Activated CD4-positive, alpha-beta T cell treated with anti-CD3 and anti-CD28 coated beads for 48 hours (primary cell): ENCODE data around the gene NHLRC1.

Experiments used
- DNase-seq: peaks from one replicate; pipeline ENCODE4 v3.0.0-alpha.2; 2020

The NHLRC1 gene

DNA sequence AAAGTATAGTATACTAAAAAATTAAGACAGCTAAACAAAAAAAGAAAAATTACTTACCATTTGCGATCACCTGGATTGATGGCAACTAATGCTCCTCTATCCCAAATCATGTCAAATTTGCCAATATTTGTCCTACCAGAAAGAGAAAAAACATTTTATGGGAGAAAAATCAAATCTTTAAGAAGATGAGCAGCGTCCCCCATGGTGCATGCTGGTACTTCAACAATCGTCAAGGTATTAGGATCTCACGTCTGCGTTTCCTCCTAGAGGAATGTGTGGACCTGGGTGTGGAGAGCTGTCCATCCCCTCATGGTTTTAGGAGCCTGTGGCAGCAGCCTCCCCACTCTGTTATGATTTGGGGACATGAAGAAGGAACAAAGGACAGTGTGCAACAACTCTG lies 16.4 kb upstream of the NHLRC1 start:
- no peak for DNase-seq

DNA sequence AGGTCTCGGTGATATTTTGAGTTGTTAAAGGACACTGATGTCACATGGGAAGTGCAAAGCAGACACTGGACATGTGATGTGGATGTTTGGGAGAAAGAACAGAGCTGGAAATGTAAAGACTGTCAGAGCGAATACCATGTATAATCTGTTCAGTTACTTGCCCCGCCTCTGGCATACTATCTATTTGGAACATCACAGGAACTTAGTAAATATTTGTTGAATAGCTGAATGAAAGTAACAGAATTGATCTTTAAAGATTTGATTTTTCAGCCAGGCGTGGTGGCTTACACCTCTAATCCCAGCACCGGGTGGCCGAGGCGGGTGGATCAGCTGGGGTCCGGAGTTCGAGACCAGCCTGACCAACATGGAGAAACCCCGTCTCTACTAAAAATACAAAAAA lies 13.8 kb upstream of the NHLRC1 start:
- no peak for DNase-seq

- DNase-seq, result no peak
These were observed 12.7 kb upstream of the NHLRC1 start for GRCh38 chr6:18135171-18135570.

DNA sequence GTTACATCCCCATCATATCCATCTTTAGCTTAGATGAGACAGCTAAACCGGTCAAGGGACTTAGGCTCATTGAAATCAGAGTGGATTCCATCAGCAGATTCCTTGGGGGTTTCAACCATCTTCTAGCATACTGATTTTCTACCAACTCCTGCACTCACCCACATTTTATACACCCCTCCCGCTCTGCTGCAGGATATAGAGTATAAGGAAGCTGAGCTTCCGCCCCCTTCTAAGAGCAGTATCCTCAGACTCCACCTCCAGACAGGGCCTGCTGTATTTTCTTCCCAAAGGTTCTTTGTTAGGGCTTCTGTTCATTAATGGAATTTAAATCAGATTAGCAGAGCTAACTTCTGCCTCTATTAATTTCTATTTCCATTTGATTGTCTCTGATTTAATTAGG lies 9.9 kb upstream of the NHLRC1 start:
- DNase-seq, result no peak

GRCh38 chr6:18126121-18126520 lies 3.6 kb upstream of the NHLRC1 start:
- no peak for DNase-seq

DNA sequence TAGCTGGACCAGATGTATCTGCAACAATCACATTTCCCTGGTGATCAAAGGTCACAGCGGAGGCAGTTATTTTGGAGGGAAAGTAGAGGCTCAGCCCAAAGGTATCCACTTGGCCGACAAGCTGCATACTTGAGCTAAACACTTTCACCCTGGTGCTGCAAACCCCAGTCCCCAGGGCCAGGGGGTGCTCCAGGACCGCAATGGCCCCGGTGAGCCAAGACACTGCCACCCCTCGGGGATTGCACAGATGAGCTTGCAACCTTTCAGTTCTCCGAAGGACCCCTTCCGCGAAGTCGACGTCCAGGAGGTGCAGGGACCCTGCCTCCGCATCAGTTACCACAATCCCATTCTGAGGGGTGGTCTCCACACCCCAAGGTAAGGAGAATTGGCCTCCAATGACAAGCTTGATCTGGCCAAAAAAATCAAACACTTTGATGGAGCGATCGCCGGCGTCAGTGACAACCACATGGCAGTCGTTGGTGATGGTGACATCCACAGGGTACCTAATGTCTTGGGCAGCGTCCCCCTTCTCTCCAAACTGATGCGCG lies 823 bp downstream of the NHLRC1 start:
- peak; percentile 7 for DNase-seq

- DNase-seq, result no peak
These were observed 3.2 kb downstream of the NHLRC1 start for GRCh38 chr6:18119236-18119635.

DNA sequence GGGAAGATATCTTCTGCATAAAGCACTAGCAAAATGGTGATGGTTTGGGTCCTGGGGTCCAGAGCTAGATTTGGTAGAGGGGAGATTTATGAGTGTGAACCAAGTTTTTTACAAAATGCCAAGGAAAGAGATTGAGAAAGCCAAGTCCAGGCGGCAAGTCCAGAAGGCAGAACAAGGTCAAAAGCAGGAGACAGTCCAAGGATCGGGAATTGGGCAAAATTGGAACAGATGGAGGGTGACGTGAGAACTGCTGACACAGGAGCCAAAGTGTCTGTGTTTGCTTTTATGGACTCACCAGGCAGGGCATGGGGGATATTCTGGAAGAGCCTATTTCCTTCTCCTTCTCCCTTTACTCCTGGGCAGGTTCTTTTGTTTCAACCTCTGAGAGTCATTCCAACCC lies 4.1 kb downstream of the NHLRC1 start:
- DNase-seq, result no peak

GRCh38 chr6:18117136-18117535 lies 5.3 kb downstream of the NHLRC1 start:
- DNase-seq, result no peak

- peak; percentile 6 for DNase-seq
These were observed 7.1 kb downstream of the NHLRC1 start for GRCh38 chr6:18115356-18115755.

GRCh38 chr6:18110162-18110561 lies 12.3 kb downstream of the NHLRC1 start:
- no peak for DNase-seq

DNA sequence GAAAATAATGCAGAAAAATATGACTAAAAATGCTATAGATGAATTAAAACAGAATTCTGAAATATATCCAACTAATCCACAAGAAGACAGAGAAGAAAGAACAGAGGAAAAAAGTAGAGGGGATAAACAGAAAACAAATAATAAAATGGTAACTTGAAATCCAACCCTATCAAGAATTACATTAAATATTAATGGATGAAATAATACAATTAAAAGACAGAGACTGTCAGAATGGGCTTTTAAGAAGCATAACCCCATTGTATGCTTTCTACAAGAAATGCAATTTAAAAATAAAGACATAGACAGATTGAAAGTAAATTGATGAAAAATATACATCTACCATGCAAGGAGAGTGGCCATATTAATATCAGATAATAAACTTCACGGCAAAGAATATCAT lies 15.4 kb downstream of the NHLRC1 start:
- no peak for DNase-seq

- DNase-seq, result no peak
These were observed 19.5 kb downstream of the NHLRC1 start for GRCh38 chr6:18102783-18103509.

GRCh38 chr6:18101873-18102272 lies 20.6 kb downstream of the NHLRC1 start:
- no peak for DNase-seq

- DNase-seq, result no peak
These were observed 21.2 kb downstream of the NHLRC1 start for GRCh38 chr6:18101271-18101670.

GRCh38 chr6:18100296-18100695 lies 22.2 kb downstream of the NHLRC1 start:
- no peak for DNase-seq

- DNase-seq, result no peak
These were observed 23.0 kb downstream of the NHLRC1 start for GRCh38 chr6:18099511-18099910.

GRCh38 chr6:18096423-18096822 lies 26.1 kb downstream of the NHLRC1 start:
- no peak for DNase-seq

GRCh38 chr6:18091382-18091781 lies 31.1 kb downstream of the NHLRC1 start:
- no peak for DNase-seq

DNA sequence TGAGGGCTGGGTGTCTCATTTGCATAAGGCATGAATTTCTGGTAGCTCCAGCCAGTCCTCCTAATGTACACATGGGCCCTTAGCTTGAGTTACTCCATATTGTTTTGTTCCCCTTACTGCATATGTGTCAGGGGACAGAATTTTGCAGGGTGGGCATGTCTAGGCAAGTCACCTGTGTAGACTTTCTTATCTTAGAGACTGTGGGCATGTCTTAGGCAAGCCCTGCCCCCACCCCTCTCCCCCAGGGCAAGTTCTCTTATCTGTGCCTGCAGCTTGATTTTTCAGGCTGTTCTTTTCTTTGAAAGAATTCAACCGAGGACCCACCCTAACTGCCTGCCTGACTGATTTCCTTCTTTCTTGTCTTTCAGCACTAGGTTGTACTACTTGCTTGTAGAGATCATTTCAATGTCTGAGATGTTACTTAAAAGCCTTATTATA lies 32.1 kb downstream of the NHLRC1 start:
- no peak for DNase-seq

DNA sequence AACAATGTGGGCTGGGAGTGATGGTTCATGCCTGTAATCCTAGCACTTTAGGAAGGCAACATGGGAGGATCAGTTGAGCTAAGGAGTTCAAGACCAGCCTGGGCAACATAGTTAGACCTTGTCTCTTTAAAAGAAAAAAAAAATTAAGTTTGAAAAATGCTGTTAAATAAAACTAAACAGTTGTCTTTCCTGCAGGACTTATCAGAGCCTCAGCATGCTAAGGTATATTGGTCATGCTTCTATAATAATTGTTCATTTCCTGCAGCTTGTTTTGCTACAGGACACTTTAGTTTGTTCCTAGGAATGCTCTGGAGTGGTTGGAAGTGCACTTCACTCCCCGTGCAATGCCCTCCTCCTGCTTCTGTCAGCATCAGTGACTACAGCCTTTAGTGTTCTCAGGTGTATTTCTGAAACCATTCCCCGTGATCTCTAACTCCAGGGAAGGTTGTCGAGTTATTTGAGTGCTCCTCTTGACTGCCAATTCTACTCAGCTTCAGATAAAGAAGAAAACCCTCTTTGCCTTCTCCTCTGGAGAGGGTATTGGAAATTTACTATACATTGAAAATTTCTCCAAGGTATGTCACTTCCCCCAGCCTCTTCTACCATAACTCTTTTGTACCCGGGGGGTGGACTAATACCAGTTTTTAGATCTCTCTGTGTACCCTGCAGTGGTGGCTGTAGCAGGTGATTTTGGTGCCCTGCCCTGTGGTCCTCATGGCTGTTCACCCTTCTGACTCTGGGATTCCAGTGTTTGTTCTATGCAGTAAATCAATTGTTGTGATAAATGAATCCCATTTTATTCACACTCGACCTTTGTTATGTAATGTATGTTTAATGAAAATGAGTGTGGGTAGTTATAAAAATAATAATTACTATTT lies 33.8 kb downstream of the NHLRC1 start:
- DNase-seq, result no peak

- no peak for DNase-seq
These were observed 34.9 kb downstream of the NHLRC1 start for GRCh38 chr6:18087396-18088165.

- no peak for DNase-seq
These were observed 41.3 kb downstream of the NHLRC1 start for GRCh38 chr6:18081025-18081668.
